NCI-H2029 (cell line): ENCODE data around the gene PNPLA7.
A peak's percentile ranks its signal among the peaks of the same experiment; 100 is the strongest.
"Not testable (repeated sequence)": the region's sequence is repeated elsewhere in the genome, so short reads cannot be mapped to it uniquely, and the experiment has no call there.

ENCODE experiments used
- DNase-seq: peaks from one replicate; lab custom pipeline; 2025; lab: John Stamatoyannopoulos, UW

The PNPLA7 gene

DNA sequence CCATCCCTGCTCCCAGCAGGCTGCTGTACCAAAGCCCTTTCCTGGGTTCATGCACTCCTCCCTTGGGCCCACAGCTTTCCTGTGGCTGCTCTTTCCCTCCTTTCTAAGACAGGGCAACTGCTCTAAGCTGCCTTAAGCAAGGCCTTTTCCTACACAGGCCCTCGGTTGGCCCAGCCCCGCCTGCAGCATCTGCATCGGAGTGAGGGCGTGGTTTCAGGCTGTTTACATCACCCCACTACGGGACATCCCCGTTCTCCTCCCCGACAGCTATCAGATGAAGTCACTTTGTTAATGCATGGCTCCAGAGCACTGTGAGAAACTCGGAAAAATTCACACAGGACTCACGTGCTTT is 25.1 kb upstream of the PNPLA7 start:
- no peak for DNase-seq

- DNase-seq, result no peak
Measured at GRCh38 chr9:137574192-137574591, 24.0 kb upstream of the PNPLA7 start.

DNA sequence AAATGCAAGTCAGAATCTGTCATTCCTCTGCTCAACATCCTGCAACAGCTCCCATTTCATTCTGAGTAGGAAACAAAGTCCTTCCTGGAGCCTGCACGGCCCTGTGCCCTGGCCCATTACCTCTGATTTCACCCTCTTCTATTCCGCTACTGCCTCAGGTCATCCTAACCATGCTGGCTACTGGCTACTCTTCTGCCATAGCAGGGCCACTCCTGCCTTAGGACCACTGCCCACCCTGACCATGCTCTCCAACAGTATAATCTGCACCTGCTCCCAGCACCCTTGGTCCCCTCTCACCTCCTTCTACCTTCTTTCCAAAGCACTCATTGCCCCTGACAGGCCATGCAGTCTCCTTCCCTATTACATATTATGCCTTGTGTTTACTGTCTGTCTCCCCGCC is 20.4 kb upstream of the PNPLA7 start:
- no peak for DNase-seq

DNA sequence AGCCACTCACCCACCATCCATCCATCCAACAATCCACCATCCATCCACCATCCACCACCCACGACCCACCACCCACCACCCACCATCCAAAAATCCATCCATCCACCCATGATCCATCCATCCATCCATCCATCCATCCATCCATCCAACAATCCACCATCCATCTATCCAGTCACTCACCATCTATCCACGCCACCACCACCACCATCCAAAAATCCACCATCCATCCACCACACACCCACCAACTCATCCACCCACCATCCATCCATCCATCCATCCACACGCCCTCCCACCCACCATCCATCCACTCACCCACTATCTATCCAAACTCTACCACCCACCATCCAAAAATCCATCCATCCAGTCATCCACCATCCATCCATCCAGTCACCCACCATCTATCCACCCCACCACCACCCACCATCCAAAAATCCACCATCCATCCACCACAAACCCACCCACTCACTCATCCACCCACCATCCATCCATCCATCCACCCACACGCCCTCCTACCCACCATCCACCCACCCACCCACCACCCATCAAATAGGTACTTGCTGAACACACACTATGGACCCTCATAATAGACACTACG is 19.5 kb upstream of the PNPLA7 start:
- DNase-seq, result no peak

DNA sequence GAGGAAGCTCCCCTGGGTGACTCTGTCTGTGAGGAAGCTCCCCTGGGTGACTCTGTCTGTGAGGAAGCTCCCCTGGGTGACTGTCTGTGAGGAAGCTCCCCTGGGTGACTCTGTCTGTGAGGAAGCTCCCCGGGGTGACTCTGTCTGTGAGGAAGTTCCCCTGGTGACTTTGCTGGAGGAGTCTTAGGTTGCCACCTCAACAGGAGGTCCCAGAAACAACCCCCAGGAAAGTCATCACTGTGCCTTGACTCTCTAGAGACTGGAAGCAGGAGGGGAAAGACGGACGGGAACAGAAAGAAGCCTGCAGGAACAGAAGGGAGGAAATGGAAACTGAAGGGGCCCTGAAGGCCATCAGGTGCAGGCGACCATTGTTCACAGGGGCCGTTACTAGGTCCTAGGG is 18.2 kb upstream of the PNPLA7 start:
- not testable (repeated sequence) for DNase-seq

GRCh38 chr9:137564817-137565411 is 14.7 kb upstream of the PNPLA7 start:
- DNase-seq, result no peak

GRCh38 chr9:137564134-137564533 is 13.9 kb upstream of the PNPLA7 start:
- DNase-seq, result no peak

DNA sequence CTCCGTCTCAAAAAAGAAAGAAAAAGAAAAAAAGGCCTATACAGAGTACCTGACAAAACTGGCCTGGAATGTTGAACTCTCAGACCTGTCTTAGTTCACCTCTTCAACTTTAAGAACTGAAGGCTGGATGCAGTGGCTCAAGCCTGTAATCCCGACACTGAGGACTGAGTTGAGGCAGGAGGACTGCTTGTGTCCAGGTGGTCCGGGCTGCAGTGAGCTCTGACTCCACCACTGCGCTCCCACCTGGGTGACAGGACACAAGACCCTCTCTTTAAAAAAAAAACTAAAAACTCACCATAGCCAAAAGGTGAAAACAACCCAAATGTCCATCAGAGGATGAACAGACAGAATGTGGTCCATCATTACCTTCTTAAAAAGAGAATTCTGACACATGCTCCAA is 7.9 kb upstream of the PNPLA7 start:
- DNase-seq, result no peak

- DNase-seq, result no peak
Measured at GRCh38 chr9:137556069-137556838, 6.1 kb upstream of the PNPLA7 start.

DNA sequence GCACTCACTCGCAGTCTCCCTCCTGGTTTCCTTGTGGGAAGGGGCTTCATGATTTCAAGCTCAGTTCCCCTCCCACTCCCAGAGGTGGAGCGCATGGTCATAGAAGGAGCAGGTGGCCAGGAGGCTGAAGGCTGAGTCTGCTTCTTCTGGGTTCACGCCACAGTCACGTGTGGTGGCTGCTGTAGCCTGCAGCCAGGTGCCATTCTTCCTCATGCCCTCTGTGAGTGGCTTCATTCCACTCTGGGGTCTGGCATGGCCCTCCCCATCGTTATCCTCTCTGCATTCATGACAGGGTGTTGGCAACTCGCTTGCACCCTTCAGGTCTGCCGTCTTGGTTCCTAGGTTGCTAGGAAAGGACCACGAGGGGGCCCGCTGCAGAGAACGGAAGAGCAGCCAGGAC is 5.0 kb upstream of the PNPLA7 start:
- no peak for DNase-seq

DNA sequence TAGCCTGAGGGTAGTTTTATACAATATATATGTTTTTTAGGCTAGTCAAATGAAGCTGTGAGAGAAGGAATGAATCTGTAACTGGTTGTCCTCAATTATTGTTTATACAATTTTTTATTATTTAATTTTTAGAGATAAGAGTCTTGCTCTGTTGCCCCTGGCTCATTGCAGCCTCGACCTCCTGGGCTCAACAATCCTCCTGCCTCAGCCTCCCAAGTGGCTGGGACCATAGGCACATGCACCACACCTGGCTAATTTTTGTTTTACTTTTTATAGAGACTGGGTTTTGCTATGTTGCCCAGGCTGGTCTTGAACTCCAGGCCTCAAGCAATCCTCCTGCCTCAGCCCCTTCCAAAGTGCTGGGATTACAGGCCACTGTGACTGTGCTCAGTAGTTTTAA is 4.1 kb upstream of the PNPLA7 start:
- no peak for DNase-seq

GRCh38 chr9:137553654-137554053 is 3.5 kb upstream of the PNPLA7 start:
- not testable (repeated sequence) for DNase-seq

GRCh38 chr9:137552022-137552768 is 2.0 kb upstream of the PNPLA7 start:
- no peak for DNase-seq

GRCh38 chr9:137551264-137552021 is 1.2 kb upstream of the PNPLA7 start, which contains the start of gene MRPL41:
MRPL41 (plus strand) TSS chr9:137551879; CDS start chr9:137552082, 203 bp downstream.
- peak; percentile 91 for DNase-seq

GRCh38 chr9:137550958-137551263 is 709 bp upstream of the PNPLA7 start:
- not testable (repeated sequence) for DNase-seq

GRCh38 chr9:137547687-137548543 is 2.3 kb downstream of the PNPLA7 start:
- no peak for DNase-seq

DNA sequence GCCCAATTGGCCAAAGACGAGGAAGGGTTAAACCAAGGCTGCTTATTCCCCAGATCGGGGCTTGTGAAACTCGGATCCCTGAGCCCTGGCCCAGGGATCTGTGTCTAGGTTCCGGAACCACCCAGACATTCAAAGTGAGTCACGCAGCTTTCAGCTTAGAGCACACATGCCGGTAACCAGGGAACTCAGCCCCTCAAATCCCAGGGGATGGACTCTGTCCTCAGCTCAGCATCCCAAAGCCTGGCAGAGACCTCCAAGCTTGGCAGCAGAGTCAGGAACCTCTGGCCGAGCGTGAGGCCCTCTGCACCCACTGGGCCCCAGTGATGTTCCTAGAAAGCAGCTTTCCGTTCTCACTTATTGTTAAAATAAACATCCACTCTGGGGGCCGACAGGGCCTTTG is 5.1 kb downstream of the PNPLA7 start:
- no peak for DNase-seq

DNA sequence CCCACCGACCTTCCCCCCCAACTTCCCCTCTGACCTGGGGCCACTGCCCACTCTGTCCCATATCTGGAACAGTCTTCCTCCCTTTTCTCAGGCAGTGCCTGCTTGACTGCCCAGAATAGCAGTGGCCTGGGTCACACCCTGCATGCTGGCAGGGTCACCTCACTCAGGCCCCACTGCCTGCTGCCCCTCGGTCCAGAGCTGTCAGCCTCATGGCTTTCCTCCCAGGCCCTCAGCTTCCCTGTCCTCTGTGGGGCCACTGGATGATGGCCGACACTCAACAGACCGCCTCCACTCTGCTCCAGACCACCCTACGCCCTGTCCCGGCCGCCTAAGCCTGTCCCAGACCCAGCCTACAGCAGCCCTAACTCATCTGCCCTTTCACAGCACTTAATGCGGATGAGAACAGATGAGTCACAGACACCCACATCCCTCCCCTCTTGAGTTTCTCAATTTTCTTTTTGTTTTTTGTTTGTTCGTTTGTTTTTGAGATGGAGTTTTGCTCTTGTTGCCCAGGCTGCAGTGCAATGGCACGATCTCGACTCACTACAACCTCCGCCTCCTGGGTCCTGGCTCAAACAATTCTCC is 5.9 kb downstream of the PNPLA7 start:
- DNase-seq, result no peak

DNA sequence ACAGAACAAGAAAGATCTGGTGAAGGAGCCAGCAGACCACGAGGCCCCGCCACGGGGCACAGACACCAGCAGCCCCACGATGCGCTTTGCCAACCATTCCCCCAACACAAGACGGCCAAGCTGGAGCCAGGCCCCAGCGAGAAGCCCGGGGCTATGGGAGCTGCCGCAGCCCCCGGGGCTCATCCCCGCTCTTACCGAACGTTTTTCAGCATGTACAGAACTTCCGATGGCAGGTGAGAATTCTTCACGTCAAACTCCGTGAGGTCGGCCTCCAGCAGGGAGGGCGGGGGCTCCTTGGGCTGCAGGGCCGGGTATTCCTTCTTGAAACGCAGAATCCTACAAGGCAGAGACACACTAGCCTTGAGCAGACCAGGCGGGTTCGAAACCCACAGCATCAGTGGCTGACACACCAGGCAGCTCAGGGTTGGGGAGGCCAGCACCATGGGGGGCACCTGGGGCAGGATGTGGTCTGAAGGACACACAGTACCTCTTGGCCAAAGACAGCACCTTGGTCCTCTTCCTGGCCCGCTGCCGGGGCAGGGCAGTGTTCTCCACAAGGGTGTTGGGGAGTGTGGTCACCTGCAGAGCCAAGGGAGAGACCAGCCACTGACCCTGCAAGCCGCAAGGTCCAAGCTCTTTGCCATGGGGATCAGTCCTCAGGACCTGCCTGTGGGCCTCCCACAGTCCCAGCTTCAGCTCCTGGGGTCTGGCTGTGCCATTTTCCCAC is 6.8 kb downstream of the PNPLA7 start:
- no peak for DNase-seq

DNA sequence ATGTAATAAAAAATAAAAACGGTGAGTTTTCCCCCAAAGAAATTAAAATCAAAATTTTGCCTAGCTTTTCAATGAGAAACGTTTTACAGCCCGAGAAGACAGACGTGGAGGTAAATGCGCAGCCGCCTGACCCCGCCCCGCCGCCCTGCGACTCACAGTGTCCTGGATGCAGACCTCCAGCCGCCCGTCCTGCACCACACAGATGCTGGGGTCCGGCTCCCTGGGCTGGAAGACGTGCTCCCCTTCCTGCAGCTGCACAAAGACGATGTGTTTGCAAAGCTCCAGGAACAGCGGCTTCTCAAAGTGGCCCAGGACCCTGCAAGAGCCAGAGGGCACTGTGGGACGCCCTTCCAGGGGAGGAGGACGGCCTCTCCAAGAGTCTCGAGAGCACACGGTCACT is 7.7 kb downstream of the PNPLA7 start:
- no peak for DNase-seq
